PC-3 (cell line): ENCODE measurements around the gene WDR3. TPM values are rescaled to one million over a fixed set of nuclear protein-coding genes. Genes with fewer than 3 reads are reported as not detected.

ENCODE experiments used
- ATAC-seq: fragments of 200-7000 bp; cut with Tn5 transposase; 2 replicates; pipeline ENCODE4 v1.9.1; 2020; ENCODE audit warnings: mild to moderate bottlenecking, moderate library complexity
- BruUV-seq: library from RNA; stranded (reverse); fragments of 400-500 nt; replicated peaks from 2 replicates; lab custom pipeline; 2021; lab: Mats Ljungman, UMichigan
- CTCF ChIA-PET: fragments of 300-600 bp; sonication (Branson Sonifier 250); formaldehyde crosslinking; loops from one replicate; lab custom pipeline; 2022; ENCODE audit warnings: antibody characterized with exemption; lab: Charles Lee
- POLR2A ChIA-PET: fragments of 300-600 bp; sonication (Branson Sonifier 250); formaldehyde crosslinking; loops from one replicate; lab custom pipeline; 2022; ENCODE audit warnings: antibody characterized with exemption; ENCODE audit not compliant: unreplicated experiment; lab: Charles Lee
- DNase-seq: peaks from one replicate; pipeline ENCODE4 v3.0.0-alpha.2; 2015
- H2AFZ ChIP-seq: fragments of 300-600 bp; sonication (generic); 2 replicates; pipeline ENCODE4 v1.6.0; 2016; ENCODE audit warnings: antibody characterized with exemption, low read length
- H3F3A ChIP-seq: fragments of 300-600 bp; sonication (generic); one replicate; pipeline ENCODE4 v1.6.0; 2017; ENCODE audit warnings: antibody characterized with exemption, low read length, control low read depth, mild to moderate bottlenecking; ENCODE audit not compliant: unreplicated experiment
- H3K27ac ChIP-seq: fragments of 300-600 bp; sonication (generic); 2 replicates; pipeline ENCODE4 v1.5.1; 2016; ENCODE audit warnings: mild to moderate bottlenecking, low read length
- H3K27me3 ChIP-seq: fragments of 300-600 bp; sonication (generic); 2 replicates; pipeline ENCODE4 v1.6.1; 2016; ENCODE audit warnings: low read length, mixed read lengths
- H3K36me3 ChIP-seq: fragments of 300-600 bp; sonication (generic); 2 replicates; pipeline ENCODE4 v1.6.1; 2016; ENCODE audit warnings: low read depth, mixed run types, low read length, mixed read lengths
- H3K4me1 ChIP-seq: fragments of 300-600 bp; sonication (generic); 2 replicates; pipeline ENCODE4 v1.5.1; 2016; ENCODE audit warnings: low read length; ENCODE audit not compliant: insufficient read depth
- H3K4me2 ChIP-seq: fragments of 300-600 bp; sonication (generic); 2 replicates; pipeline ENCODE4 v1.6.0; 2016; ENCODE audit warnings: low read length
- H3K4me3 ChIP-seq: fragments of 300-600 bp; sonication (generic); 2 replicates; pipeline ENCODE4 v1.5.1; 2016; ENCODE audit warnings: mild to moderate bottlenecking, low read length, mixed read lengths
- H3K79me2 ChIP-seq: fragments of 300-600 bp; sonication (generic); 2 replicates; pipeline ENCODE4 v1.6.1; 2017; ENCODE audit warnings: low read length, mixed read lengths
- H3K9ac ChIP-seq: fragments of 300-600 bp; sonication (generic); 2 replicates; pipeline ENCODE4 v1.6.0; 2016; ENCODE audit warnings: mild to moderate bottlenecking, low read length
- H3K9me2 ChIP-seq: fragments of 300-600 bp; sonication (generic); replicated peaks from 2 replicates; pipeline ENCODE4 v1.6.1; 2016; ENCODE audit warnings: mixed run types, low read length, mixed read lengths
- H3K9me3 ChIP-seq: fragments of 300-600 bp; sonication (generic); 2 replicates; pipeline ENCODE4 v1.6.1; 2016; ENCODE audit warnings: low read length, mixed read lengths
- H4K20me1 ChIP-seq: fragments of 300-600 bp; sonication (generic); 2 replicates; pipeline ENCODE4 v1.6.1; 2016; ENCODE audit warnings: low read length, mixed read lengths
- EZH2 ChIP-seq: fragments of 300-600 bp; sonication (generic); IDR thresholded peaks from one replicate; pipeline ENCODE4 v1.6.1; 2017; ENCODE audit warnings: antibody characterized with exemption, mild to moderate bottlenecking, low read length; ENCODE audit not compliant: unreplicated experiment
- EZH2phosphoT487 ChIP-seq: fragments of 300-600 bp; sonication (generic); IDR thresholded peaks from 2 replicates; pipeline ENCODE4 v1.6.1; 2018; ENCODE audit warnings: mild to moderate bottlenecking, antibody characterized with exemption, low read length, borderline replicate concordance
- intact Hi-C: fragments of 100-400 bp; cut with micrococcal nuclease; formaldehyde crosslinking; loops from 2 replicates; pipeline ENCODE4 v1.9.0; 2023
- total RNA-seq: library from RNA; depleted of rRNA; stranded (reverse); fragments of >200 nt; gene quantifications from 2 replicates; pipeline ENCODE4 v1.2.3, GENCODE V29; 2014
- TF ChIP-seq, protein P1 (sequence below): fragments of 300-600 bp; sonication (generic); conservative IDR thresholded peaks from 2 replicates; pipeline ENCODE4 v1.5.1; 2017; ENCODE audit warnings: antibody characterized with exemption, low read depth, mild to moderate bottlenecking, low read length

Gene WDR3
- total RNA-seq, 1 experiment from 2014 or later: 57.8 TPM

DNA sequence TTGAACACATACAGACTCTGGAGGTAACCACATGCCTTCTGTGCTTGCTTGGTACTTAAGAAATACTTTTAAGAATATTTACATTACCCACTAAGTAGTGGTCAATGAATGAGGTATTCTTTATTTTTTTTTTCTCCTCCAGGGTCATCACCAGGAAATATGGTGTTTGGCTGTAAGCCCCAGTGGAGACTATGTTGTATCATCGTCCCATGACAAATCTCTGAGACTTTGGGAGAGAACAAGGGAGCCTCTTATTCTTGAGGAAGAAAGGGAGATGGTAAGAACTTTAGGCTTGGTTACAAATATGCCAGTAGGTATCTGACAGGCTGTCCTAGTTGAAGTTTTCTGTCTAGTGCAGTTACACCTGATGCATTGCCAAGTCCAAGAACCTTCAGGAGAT is 22.8 kb downstream of the WDR3 start:
- intact Hi-C loops: no loop called here
- peaks cover 87% of the 10 kb centered on the region for H3K36me3 ChIP-seq
- no peaks in the 10 kb centered on the region for H3K27me3 ChIP-seq
- no peak overlapping the region for H2AFZ ChIP-seq
- no peak overlapping the region for H3K27ac ChIP-seq
- ChIA-PET POLR2A (no interaction called here), CTCF (no interaction called here)
- H3K9me2 ChIP-seq: no peaks in the 10 kb centered on the region
- no peak overlapping the region for H3K4me2 ChIP-seq
- H3K9me3 ChIP-seq: no peaks in the 10 kb centered on the region
- no peak overlapping the region for H3K9ac ChIP-seq
- H3K4me1 ChIP-seq: no peaks in the 10 kb centered on the region
- H4K20me1 ChIP-seq: no peaks in the 10 kb centered on the region
- ATAC-seq (no peak), DNase-seq (no peak)
- BruUV-seq: no TSS peak
- no peak overlapping the region for H3K4me3 ChIP-seq
- TF ChIP-seq EZH2phosphoT487: no peak
- TF ChIP-seq, protein P1, sequence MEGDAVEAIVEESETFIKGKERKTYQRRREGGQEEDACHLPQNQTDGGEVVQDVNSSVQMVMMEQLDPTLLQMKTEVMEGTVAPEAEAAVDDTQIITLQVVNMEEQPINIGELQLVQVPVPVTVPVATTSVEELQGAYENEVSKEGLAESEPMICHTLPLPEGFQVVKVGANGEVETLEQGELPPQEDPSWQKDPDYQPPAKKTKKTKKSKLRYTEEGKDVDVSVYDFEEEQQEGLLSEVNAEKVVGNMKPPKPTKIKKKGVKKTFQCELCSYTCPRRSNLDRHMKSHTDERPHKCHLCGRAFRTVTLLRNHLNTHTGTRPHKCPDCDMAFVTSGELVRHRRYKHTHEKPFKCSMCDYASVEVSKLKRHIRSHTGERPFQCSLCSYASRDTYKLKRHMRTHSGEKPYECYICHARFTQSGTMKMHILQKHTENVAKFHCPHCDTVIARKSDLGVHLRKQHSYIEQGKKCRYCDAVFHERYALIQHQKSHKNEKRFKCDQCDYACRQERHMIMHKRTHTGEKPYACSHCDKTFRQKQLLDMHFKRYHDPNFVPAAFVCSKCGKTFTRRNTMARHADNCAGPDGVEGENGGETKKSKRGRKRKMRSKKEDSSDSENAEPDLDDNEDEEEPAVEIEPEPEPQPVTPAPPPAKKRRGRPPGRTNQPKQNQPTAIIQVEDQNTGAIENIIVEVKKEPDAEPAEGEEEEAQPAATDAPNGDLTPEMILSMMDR: no peak
- TF ChIP-seq EZH2: no peak
- no peaks in the 10 kb centered on the region for H3F3A ChIP-seq
- H3K79me2 ChIP-seq: no peaks in the 10 kb centered on the region

DNA sequence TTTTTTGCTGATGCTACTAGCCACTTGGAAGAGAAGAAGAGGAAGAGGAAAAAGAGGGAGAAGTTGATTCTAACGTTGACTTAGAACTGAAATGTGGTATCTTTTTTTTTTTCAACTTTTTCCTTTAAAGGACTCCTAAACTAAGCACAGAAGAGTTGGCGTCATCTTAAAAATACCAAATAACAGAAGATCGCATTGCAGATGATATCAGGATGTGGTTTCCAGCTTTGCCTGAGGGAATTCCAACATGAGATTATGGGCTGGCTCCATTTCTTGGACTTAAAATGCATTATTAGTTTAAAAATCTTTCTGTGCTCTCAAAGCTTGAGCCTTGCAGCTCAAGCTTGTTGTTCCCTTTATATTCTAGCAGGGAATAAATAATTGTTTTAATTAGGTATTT is 29.8 kb downstream of the WDR3 start:
- CTCF ChIA-PET: no interaction called here
- H3K79me2 ChIP-seq: no peaks in the 10 kb centered on the region
- H3K4me2 ChIP-seq: no peak overlapping the region
- no peaks in the 10 kb centered on the region for H3F3A ChIP-seq
- H3K9me2 ChIP-seq: no peaks in the 10 kb centered on the region
- 0 out of 2 replicates have a peak, but pooled peaks cover 11% of the 10 kb centered on the region for H3K4me1 ChIP-seq
- H3K27ac ChIP-seq: no peak overlapping the region
- H4K20me1 ChIP-seq: no peaks in the 10 kb centered on the region
- DNase-seq (peak; percentile 53), ATAC-seq (peak; percentile 69)
- TSS peak; percentile 22 for BruUV-seq
- H2AFZ ChIP-seq: no peak overlapping the region
- POLR2A ChIA-PET: no interaction called here
- TF ChIP-seq EZH2phosphoT487 (no peak), EZH2 (no peak)
- TF ChIP-seq, protein P1: no peak
- H3K9ac ChIP-seq: no peak overlapping the region
- no peaks in the 10 kb centered on the region for H3K9me3 ChIP-seq
- intact Hi-C loops: no loop called here
- peaks cover 57% of the 10 kb centered on the region for H3K36me3 ChIP-seq
- H3K4me3 ChIP-seq: no peak overlapping the region
- H3K27me3 ChIP-seq: no peaks in the 10 kb centered on the region

- CTCF ChIA-PET: no interaction called here
These were observed 34.9 kb downstream of the WDR3 start for GRCh38 chr1:117964290-117965038.

More at GRCh38 chr1:117964290-117965038, 34.9 kb downstream of the WDR3 start:
- Histone ChIP-seq H3K4me3 (no peak overlapping the region), H4K20me1 (no peaks in the 10 kb centered on the region), H3K27me3 (no peaks in the 10 kb centered on the region), H3F3A (no peaks in the 10 kb centered on the region), H3K27ac (no peak overlapping the region), H3K9ac (no peak overlapping the region), H3K9me2 (no peaks in the 10 kb centered on the region), H3K9me3 (no peaks in the 10 kb centered on the region), H3K79me2 (no peaks in the 10 kb centered on the region), H3K36me3 (peaks cover 11% of the 10 kb centered on the region), H2AFZ (no peak overlapping the region), H3K4me1 (0 out of 2 replicates have a peak, but pooled peaks cover 6% of the 10 kb centered on the region), H3K4me2 (no peak overlapping the region)
- DNase-seq (no peak), ATAC-seq (no peak)
- intact Hi-C loops: no loop called here
- POLR2A ChIA-PET: no interaction called here
- no TSS peak for BruUV-seq
- TF ChIP-seq, protein P1: no peak
